Endodermal cell (in vitro differentiated cells): ENCODE results near the gene TBC1D12. TPM values are rescaled to one million over a fixed set of nuclear protein-coding genes. Genes with fewer than 3 reads are reported as not detected.

Experiments used
- DNase-seq: peaks from one replicate; pipeline ENCODE4 v3.0.0-alpha.2; 2017
- H3K27ac ChIP-seq: 2 replicates; pipeline ENCODE4 v1.5.1; 2013; ENCODE audit warnings: mild to moderate bottlenecking, low read depth, low read length, moderate library complexity
- H3K27me3 ChIP-seq: 2 replicates; pipeline ENCODE4 v1.6.1; 2013; ENCODE audit warnings: mild to moderate bottlenecking, low read length, moderate library complexity; ENCODE audit not compliant: insufficient read depth, control insufficient read depth, poor library complexity, severe bottlenecking
- H3K36me3 ChIP-seq: 2 replicates; pipeline ENCODE4 v1.7.0; 2013; ENCODE audit warnings: mild to moderate bottlenecking, low read length, moderate library complexity; ENCODE audit not compliant: control insufficient read depth, insufficient read depth
- H3K4me1 ChIP-seq: one replicate; pipeline ENCODE4 v1.7.0; 2013; ENCODE audit warnings: low read length; ENCODE audit not compliant: control insufficient read depth, insufficient read depth
- H3K4me3 ChIP-seq: 2 replicates; pipeline ENCODE4 v1.5.1; 2013; ENCODE audit warnings: mild to moderate bottlenecking, low read length, moderate library complexity
- H3K9ac ChIP-seq: 2 replicates; pipeline ENCODE4 v1.6.1; 2013; ENCODE audit warnings: mild to moderate bottlenecking, low read length, moderate library complexity; ENCODE audit not compliant: poor library complexity, severe bottlenecking; ENCODE audit errors: extremely low read depth
- H3K9me3 ChIP-seq: 2 replicates; pipeline ENCODE4 v1.6.1; 2013; ENCODE audit warnings: mild to moderate bottlenecking, low read length, moderate library complexity; ENCODE audit not compliant: control insufficient read depth
- H3K27ac Mint-ChIP-seq: 2 replicates; pipeline ENCODE4 v1.8.0; 2020; ENCODE audit warnings: mixed read lengths
- H3K27me3 Mint-ChIP-seq: 2 replicates; pipeline ENCODE4 v1.8.0; 2021; ENCODE audit warnings: mild to moderate bottlenecking, mixed read lengths; ENCODE audit not compliant: insufficient read depth
- H3K36me3 Mint-ChIP-seq: 2 replicates; pipeline ENCODE4 v1.8.0; 2020; ENCODE audit warnings: low read depth, mixed read lengths
- H3K4me1 Mint-ChIP-seq: 2 replicates; pipeline ENCODE4 v1.8.0; 2020; ENCODE audit warnings: mixed read lengths
- H3K4me3 Mint-ChIP-seq: 2 replicates; pipeline ENCODE4 v1.8.0; 2020; ENCODE audit warnings: mild to moderate bottlenecking, moderate library complexity, mixed read lengths
- H3K9me3 Mint-ChIP-seq: 2 replicates; pipeline ENCODE4 v1.8.0; 2020; ENCODE audit warnings: mild to moderate bottlenecking, mixed read lengths
- CTCF ChIP-seq: fragments of 200-600 bp; sonication (generic); conservative IDR thresholded peaks from 2 replicates; pipeline ENCODE4 v1.5.0; 2021; ENCODE audit warnings: antibody characterized with exemption, mild to moderate bottlenecking
- WGBS, 2 experiments: methylation state at CpG; one replicate each; pipeline versions ENCODE4 v1.1.5 to v1.1.7; 2013; ENCODE audit warnings: missing lambda C conversion rate in 2 of 2, mixed read lengths in 1 of 2; ENCODE audit not compliant: insufficient coverage in 1 of 2, insufficient read length in 1 of 2; 5-methylcytosine and 5-hydroxymethylcytosine counted together
- total RNA-seq, 2 donors: library from RNA; stranded (reverse); fragmentation: NEBNext Ultra II Directional in 1 of 2; extraction: Animal tissue kit (Norgen Biotek cat#: 25700) in 1 of 2; gene quantifications; 2 replicates in 1 of 2; 3 replicates in 1 of 2; pipeline ENCODE4 v1.2.1, GENCODE V29; 2021

Gene TBC1D12
- total RNA-seq, 2 donors from 2014 or later, result 7.0 to 7.4 TPM

GRCh38 chr10:94362360-94363250 lies 39.7 kb upstream of the TBC1D12 start, which contains the start of gene NOC3L:
TSS of gene NOC3L (minus strand) at chr10:94362939. CDS start at chr10:94362838, 101 bp downstream.
- peaks cover 7% of the 10 kb centered on the region for H3K27me3 ChIP-seq
- Mint-ChIP-seq H3K27me3 (peaks cover 22% of the 10 kb centered on the region), H3K36me3 (peaks cover 24% of the 10 kb centered on the region), H3K4me1 (peaks cover 7% of the 10 kb centered on the region), H3K27ac (peak within 1 kb of the TSS; percentile 89), H3K9me3 (no peaks in the 10 kb centered on the region), H3K4me3 (peak within 1 kb of the TSS; percentile 93)
- no peaks in the 10 kb centered on the region for H3K9me3 ChIP-seq
- H3K4me3 ChIP-seq, result peak within 1 kb of the TSS; percentile 98
- H3K36me3 ChIP-seq, result peaks cover 29% of the 10 kb centered on the region
- 0 to 1% methylated on average over 18 to 55 of the region's 55 CpGs for WGBS, 2 experiments
- no peak within 1 kb of the TSS for H3K27ac ChIP-seq
- TF ChIP-seq CTCF, result peak; percentile 92
- peak within 1 kb of the TSS; percentile 74 for H3K9ac ChIP-seq
- peak; percentile 99 for DNase-seq
- no peaks in the 10 kb centered on the region for H3K4me1 ChIP-seq

DNA sequence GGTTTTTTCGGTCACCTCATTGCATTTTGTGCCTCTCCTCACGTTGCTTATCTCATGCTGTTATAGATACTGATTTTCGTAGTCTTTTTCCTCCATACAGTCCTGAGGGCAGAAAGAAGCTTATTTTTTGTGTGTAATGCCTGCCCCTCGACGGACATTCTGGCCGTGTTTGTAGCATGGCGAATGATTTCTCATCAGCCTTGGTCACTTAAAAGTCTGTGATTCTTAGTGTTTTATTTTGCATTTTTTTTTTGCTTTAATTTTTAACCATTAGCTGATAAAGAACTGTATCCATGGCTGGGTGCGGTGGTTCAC lies 39.1 kb upstream of the TBC1D12 start:
- Histone ChIP-seq H3K27ac (no peak overlapping the region), H3K36me3 (peaks cover 23% of the 10 kb centered on the region), H3K4me1 (no peaks in the 10 kb centered on the region), H3K9me3 (no peaks in the 10 kb centered on the region), H3K27me3 (peaks cover 7% of the 10 kb centered on the region), H3K9ac (no peak overlapping the region), H3K4me3 (peak overlapping the region; percentile 98)
- DNase-seq, result no peak
- H3K4me3 Mint-ChIP-seq, result peak overlapping the region; percentile 93
- 73 to 87% methylated on average over 5 to 8 of the region's 8 CpGs for WGBS, 2 experiments
- peaks cover 22% of the 10 kb centered on the region for H3K27me3 Mint-ChIP-seq
- peaks cover 7% of the 10 kb centered on the region for H3K4me1 Mint-ChIP-seq
- peak; percentile 30 for TF ChIP-seq CTCF
- peaks cover 21% of the 10 kb centered on the region for H3K36me3 Mint-ChIP-seq
- H3K27ac Mint-ChIP-seq, result no peak overlapping the region
- H3K9me3 Mint-ChIP-seq, result no peaks in the 10 kb centered on the region

DNA sequence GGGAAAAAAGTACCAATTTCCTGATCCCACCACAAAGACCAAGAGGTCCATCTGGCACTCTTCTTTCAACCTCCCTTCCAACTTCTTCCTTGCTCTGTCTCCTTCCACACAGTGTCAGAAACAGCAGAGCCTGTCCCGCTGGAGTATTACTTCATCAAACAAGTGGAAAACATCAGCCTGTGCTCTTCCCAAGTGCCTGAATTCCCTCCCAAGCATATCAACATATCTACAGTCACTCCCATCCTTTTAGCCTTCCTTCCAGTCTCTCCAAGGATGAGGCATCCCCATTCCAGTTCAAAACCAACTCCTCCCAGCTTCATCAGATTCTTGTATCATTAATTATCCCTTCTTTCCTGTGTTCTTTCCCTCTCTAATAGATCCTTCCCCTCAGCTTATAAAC lies 37.9 kb upstream of the TBC1D12 start:
- Histone ChIP-seq H3K27me3 (peaks cover 7% of the 10 kb centered on the region), H3K9ac (no peak overlapping the region), H3K4me3 (no peak overlapping the region), H3K36me3 (peaks cover 13% of the 10 kb centered on the region), H3K9me3 (no peaks in the 10 kb centered on the region), H3K27ac (no peak overlapping the region), H3K4me1 (no peaks in the 10 kb centered on the region)
- Mint-ChIP-seq H3K27me3 (peaks cover 22% of the 10 kb centered on the region), H3K9me3 (no peaks in the 10 kb centered on the region), H3K27ac (no peak overlapping the region), H3K4me3 (no peak overlapping the region), H3K4me1 (peaks cover 10% of the 10 kb centered on the region), H3K36me3 (peaks cover 12% of the 10 kb centered on the region)
- DNase-seq, result no peak
- WGBS, 2 experiments, result 83 to 94% methylated on average over 1 of the region's 1 CpG
- no peak for TF ChIP-seq CTCF
